GM21528 (cell line): Measurements from ENCODE around the gene ASIC3.
"Not testable (repeated sequence)": the region's sequence is repeated elsewhere in the genome, so short reads cannot be mapped to it uniquely, and the experiment has no call there.

Experiments
- ATAC-seq: cut with Tn5 transposase; IDR thresholded peaks from one replicate; pipeline ENCODE4 v1.9.1; 2021; ENCODE audit warnings: mild to moderate bottlenecking, moderate library complexity; ENCODE audit not compliant: unreplicated experiment, low FRiP score

Gene ASIC3

DNA sequence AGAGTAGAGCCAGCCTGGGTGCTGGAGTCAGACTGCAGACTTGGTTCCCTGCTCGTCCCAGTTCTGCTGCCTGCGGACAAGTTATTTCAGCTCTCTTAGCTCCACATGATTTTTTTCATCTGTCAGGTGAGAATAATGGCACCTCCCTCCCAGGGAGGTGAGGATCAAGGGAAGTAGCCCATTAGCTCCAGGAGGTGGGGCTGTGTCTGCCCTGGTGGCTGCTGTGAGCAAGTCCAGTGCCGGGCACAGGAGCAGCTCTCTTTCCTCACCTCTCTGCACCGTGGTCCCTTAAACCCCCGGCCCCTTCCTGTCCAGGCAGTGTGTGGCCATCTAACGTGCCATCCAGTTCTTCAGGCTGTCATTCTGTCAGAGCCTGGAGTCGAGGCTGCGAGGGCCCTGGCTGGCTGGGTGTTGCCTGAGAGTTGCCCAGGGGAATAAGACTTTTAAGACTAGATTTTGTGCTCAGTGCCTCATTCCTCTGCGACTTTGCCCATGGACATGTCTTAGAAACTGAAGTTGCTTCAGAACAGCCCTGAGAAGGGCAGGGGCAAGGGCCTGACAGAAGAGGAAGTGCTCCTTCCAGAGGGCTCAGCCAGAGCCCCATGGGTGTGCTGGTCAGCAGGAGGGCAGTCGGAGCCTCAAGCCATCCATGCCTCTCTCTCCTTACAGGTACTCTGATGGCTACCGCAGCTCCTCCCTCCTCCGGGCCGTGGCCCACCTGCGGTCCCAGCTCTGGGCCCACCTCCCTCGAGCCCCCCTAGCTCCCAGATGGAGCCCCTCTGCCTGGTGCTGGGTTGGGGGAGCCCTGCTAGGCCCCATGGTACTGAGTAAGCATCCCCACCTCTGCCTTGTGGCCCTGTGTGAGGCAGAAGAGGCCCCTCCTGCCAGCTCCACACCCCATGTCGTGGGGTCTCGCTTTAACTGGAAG is 15.1 kb upstream of the ASIC3 start:
- ATAC-seq: no peak

DNA sequence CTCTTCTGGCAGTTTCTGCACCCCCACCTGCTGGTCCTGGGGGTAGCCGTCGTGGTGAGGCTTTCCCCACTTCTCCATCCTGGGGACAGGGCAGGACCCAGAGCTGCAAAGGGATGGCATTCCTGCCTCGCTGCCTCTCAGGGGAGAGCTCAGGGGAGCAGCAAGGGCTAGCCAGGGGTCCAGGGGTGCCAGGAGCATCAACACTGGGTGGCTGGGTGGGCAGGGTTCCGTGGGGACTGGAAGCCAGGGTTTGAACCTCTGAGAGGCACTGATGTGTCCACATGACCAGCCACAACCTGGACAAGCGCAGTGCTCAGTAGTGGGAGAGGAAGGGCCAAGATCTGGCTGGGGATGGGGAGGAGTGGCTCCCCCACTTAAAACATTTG is 14.5 kb upstream of the ASIC3 start:
- ATAC-seq: no peak

DNA sequence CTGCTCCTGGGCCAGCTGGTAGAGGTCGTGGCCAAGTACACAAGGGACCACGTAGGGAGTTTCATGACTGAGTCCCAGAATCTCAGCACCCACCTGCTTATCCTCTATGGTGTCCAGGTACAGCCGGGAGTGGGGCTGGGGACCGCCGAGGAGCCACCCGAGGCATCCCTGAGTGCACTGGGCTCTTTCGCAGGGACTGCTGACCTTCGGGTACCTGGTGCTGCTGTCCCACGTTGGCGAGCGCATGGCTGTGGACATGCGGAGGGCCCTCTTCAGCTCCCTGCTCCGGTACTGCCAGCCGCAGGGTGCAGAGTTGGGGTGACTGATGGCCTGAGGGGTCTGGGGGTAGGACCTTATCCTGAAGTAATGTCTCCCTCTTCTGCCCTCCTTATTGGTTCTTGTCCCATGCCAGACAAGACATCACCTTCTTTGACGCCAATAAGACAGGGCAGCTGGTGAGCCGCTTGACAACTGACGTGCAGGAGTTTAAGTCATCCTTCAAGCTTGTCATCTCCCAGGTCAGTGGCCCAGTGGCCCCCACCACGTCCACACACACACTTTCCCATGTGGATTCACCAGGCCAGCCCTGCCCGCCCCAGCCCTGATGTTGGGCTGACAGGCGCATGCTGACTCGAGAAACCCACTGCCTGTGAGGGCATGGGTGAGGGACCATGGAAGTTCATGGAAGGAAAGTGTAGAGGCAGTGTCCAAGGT is 13.9 kb upstream of the ASIC3 start:
- no peak for ATAC-seq

DNA sequence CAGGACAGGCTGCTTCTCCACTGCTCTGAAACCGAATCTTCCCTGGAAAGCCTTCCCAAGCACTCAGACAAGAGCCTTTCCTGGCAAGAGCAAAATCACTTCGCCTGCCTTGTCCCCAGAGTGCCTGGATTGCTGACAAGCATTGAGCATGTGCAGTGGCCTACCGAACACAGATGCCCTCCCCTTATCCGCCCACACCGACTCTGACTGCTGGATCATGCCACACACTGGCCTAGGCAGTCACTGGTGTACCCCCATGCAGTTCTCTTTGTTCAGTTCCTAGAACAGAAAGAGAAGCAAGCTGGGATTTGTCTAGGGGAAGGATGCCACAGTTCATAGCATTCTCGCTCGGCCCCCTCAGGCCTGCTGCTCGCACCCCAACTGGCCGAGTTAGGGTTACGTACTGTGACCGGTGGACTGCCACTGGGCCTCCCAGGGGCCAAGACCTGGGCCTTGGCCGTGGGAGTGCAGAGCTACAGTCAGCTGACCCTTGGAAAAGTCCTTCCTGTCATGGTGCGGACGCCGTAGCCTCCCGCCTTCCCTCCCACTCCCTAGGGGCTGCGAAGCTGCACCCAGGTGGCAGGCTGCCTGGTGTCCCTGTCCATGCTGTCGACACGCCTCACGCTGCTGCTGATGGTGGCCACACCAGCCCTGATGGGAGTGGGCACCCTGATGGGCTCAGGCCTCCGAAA is 13.2 kb upstream of the ASIC3 start:
- no peak for ATAC-seq

DNA sequence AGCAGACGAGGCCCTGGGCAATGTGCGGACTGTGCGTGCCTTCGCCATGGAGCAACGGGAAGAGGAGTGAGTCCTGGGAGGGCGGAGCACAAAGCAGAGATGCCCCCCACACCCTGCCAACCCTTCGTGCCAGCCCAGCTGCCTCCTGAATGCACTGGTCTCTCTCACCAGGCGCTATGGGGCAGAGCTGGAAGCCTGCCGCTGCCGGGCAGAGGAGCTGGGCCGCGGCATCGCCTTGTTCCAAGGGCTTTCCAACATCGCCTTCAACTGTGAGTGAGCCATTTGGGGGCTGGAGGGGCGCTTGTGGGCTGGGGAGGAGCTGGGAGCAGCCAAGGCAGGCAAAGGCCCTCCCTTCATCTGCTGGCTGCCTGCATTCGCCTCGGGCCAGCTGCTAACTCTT is 12.4 kb upstream of the ASIC3 start:
- no peak for ATAC-seq

DNA sequence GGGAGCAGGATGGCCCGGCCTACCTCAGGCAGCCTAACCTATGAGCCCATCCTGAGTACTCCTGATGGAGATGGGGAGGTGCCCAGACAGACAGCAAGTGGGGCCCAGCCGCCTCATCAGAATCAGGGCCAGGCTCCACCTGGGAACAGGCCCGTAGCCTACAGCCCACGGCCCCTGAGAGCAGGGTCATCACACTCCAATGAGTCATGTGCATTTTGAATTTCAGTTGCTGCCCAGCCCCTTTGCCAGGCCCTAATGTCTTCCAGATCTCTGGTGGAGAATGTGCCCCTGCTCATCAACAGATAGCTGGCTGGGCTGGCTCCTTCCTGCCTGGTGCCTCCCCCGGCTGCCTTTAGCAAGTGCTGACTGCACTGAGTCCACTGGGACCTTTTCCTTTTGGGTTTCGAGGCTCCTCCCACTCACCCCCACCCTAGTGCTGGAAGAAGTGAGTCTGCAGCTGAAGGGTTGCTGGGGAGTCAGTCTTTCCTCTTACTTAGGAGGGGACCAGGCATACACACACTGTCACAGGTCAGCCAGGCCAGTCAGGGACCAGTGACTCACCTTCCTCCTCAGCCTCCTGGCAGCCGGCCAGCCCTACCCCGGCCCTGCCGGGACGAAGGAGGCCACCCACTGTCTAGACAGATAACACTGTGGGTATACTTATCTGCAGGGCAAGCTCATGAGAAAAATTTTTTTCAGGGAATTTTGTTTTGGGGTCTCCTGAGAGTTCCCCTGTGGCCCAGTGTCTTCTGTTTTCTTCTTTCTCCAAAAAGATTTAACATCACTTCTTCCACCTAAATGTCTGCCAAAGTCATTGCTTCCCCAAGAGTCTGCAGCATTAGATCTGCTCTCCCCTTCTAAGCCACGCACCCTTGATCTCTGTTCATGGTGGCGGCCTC is 9.1 kb upstream of the ASIC3 start:
- ATAC-seq: no peak

DNA sequence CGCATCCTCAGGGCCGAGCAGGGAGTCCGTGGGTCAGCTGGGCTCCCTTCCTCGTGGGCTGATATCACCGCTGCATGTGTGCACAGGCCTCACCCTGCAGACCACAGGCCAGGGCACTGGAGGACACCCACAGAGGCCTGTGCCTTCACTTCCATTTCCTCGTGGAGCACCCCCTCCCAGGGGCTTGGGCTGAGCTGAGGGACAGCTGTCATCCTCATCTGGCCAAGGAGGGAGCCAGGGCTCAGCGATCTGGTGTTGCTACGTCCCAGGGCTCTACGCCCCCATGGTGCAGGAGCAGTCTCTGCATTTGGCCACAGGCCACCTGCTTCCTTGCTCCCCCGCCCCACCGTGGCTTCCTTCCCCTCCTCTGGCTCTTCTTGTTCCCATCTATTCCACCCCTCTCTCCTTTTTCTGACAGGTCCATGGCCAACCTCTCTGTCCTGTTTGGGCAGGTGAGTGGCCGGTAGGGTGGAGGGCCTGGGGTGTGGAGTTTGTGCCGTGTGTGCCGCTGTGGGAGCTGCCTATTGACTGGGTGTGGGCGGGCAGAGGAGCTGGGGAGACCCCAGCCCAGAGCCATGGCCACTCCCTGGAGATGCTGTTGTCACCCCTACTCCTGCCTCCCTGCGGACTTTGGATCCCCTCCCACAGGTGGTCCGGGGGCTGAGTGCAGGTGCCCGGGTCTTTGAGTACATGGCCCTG is 8.3 kb upstream of the ASIC3 start:
- ATAC-seq: no peak

DNA sequence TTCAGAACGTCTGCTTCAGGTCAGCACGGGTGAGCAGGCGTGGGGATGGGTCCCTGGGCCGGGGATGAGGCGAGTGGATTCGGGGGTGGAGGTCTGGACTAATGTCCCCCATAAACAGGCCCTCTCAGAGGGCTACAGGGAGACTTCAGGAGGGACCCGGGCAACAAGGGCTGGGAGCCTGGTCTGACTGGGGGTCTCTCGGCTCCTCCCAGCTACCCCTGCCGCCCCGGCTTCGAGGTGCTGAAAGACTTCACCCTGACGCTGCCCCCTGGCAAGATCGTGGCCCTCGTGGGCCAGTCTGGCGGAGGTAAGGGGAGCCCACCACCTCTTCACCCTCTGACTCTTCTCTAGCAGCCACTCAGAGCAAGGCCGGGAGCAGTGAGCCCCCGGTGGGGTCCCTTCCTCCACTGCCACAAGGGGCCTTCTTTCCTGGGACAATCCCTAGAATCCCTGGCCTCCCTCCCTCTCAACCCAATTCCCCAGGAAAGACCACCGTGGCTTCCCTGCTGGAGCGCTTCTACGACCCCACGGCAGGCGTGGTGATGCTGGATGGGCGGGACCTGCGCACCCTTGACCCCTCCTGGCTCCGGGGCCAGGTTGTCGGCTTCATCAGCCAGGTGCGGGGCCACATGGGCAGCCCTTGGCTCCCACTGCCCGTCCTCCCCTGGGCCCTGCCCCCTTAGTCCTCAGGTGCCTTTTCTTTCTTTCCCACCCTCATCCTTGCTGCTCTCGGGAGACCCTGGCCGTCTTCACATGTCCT is 7.5 kb upstream of the ASIC3 start:
- ATAC-seq: no peak

DNA sequence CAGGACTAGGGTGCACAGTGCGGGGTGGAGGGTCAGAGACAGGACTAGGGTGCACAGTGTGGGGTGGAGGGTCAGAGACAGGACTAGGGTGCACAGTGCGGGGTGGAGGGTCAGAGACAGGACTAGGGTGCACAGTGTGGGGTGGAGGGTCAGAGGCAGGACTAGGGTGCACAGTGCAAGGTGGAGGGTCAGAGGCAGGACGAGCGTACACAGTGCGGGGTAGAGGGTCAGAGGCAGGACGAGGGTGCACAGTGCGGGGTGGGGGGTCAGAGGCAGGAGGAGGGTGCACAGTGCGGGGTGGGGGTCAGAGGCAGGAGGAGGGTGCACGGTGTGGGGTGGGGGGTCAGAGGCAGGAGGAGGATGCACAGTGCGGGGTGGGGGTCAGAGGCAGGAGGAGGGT is 4.9 kb upstream of the ASIC3 start:
- not testable (repeated sequence) for ATAC-seq

DNA sequence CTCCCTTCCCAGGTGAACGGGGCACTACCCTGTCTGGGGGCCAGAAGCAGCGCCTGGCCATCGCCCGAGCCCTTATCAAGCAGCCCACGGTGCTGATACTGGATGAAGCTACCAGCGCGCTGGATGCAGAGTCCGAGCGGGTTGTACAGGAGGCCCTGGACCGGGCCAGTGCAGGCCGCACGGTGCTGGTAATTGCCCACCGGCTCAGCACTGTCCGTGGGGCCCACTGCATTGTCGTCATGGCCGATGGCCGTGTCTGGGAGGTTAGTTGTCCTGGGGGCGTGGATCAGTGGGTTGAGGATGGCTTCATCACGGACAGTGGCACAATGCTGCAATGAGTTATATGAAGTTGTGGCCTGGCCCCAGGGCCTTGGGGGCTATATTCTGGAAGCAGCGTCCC is 4.4 kb upstream of the ASIC3 start:
- ATAC-seq: no peak

DNA sequence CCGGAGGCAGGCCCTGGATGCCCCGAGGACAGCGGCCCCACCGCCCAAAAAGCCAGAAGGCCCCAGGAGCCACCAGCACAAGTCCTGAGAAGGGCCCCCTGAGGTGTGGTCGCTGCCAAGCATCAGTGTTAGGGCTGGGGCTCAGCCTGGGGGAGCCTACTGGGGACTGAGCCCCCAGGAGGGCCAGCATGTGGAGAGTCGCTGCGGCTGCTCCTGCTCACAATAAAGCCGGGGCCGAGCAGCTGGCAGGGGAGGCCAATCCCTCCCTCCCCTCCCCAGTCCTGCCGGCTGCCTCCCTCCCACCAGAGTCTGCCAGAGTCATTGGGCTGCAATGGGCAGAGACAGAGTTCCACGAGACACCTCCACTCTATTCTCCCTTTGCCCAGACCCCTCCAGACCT is 3.1 kb upstream of the ASIC3 start:
- no peak for ATAC-seq

DNA sequence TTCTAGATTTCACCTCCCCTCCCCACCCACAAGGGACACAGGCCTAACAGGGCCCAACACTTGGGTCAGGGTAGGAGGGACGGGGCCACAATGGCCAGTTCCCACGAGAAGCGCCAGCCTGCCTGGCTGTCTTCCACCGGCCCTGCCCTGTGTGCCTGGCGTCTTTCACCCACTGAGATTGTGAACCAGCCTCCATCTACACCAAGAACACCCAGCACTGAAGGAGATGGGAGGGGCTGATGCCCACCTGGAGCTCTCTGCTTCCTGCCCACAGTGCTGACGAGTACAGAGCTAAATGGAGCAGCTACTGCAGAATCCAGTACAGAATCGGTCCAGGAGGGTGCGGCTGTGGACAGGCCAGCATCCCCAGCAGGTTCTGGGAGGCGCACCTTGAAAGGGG is 2.4 kb upstream of the ASIC3 start:
- ATAC-seq: no peak

DNA sequence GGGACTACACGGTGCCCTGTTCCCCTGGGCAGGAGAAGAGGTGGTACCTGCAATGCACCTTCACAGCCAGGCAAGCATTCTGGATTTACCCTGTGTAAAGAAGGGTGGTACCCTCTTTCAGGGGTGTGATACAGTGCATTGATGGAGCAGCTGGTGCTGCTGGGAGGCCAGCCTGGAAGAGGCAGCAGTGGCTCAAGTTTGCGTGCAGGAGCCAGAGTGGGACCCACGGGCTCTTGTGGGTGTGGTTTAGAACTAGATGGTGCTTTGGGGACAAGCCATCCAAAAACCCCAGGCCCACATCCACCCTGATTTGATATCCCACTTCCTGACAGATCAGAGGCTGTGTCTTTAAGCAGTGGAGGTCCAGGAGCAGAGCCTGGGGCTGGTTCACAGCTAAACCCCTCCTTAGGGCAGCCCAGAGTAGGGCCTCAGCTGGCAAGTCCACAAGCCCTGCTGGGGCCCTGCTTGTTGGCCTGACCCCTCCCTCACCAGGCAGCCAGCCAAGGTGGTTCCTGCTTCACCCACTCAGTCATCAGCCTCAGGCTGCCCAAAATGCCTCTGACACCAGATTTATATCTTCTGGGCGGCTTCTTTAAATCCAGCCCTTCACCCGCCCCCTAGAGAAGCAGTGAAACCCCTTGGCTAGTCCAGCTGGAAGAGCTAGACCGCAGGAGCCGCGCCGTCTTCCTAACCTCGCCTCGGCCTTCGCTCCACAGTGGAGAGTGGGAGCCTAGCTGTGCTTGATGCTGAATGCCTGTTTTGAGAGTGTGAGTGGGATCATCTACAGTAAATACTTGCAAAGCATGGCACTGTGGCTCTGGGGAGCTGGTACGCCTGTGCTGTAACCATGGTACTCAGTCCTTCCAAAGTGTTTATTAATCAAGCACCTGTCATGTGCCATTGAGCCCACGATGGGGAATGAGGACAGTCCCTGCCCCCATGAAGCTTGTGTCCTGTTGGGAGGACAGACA is 1.4 kb upstream of the ASIC3 start:
- ATAC-seq: no peak

DNA sequence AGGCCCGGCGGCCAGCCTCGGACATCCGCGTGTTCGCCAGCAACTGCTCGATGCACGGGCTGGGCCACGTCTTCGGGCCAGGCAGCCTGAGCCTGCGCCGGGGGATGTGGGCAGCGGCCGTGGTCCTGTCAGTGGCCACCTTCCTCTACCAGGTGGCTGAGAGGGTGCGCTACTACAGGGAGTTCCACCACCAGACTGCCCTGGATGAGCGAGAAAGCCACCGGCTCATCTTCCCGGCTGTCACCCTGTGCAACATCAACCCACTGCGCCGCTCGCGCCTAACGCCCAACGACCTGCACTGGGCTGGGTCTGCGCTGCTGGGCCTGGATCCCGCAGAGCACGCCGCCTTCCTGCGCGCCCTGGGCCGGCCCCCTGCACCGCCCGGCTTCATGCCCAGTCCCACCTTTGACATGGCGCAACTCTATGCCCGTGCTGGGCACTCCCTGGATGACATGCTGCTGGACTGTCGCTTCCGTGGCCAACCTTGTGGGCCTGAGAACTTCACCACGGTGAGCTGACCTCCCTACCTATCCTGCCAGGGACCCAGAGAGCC is 656 bp downstream of the ASIC3 start:
- no peak for ATAC-seq

DNA sequence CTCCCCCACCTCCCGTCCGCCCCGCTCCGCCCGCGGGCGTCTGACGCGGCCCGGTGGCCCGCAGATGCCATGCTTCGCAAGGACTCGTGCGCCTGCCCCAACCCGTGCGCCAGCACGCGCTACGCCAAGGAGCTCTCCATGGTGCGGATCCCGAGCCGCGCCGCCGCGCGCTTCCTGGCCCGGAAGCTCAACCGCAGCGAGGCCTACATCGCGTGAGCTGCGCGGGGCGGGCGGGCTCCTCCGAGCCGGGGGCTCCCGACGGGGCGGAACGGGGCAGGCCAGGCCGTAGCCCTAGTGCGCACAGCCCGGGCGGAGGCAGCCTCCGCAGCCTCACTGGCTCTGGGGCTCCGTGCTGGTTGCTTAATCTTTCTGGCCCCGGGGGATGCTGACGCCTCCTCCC is 2.8 kb downstream of the ASIC3 start:
- ATAC-seq: no peak

DNA sequence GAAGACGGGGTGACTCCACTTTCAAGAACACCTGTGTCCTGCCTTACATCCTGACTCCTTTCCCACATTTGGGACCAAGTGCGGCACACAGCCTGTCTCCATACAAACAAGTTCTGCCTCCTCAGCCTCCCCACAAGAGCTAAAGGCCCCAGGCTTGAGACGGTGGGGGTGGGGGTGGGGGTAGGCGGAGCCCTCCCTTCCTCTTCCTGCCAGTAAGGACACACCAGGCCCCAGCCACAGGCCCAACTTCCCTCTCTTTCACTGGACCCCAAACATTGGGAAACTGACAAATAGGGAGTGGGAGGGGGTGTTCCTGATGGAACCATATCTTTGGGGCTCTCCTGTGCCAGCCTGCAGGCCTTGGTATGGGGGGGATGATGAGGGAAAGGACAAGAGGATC is 4.8 kb downstream of the ASIC3 start:
- no peak for ATAC-seq

DNA sequence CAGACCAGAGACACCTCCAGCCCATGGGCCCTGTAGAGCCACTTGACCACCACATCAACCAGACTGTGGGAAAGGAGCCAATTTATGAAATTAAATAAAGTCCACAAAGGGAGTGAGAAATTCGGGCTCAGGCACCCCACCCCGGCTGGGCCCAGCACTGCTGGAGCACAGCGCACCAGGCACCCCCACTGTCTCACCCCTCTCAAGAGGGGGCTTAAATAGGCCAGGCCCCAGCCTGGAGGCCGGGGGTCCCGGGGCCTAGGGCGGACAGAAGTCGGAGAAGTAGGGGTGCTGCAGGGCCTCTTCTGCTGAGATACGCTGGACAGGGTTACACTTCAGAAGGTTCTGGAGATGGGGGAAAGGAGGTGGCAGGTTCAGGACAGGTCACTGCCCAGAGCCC is 5.4 kb downstream of the ASIC3 start:
- ATAC-seq: no peak

DNA sequence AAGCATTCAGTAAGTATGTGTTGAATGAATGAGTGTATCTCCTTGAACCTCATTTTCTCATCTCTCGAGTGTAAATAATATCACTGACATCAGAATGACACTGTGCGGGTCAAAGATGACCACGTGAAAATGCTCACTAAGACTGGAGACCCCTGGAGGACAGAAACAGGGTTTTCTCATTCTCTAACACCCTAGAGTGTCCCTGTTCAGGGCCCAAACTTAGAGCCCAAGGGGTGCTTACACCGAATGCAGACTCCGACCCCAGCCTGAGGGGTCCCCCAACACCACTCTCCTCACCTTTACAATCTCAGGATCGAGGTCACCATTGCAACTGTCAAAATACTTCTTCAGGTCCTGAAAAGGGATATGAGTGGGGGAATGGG is 7.9 kb downstream of the ASIC3 start:
- ATAC-seq: no peak
